Neuronal stem cell (in vitro differentiated cells): ENCODE measurements around the gene GPR39.

ENCODE experiments used
- DNase-seq: peaks from one replicate; pipeline ENCODE4 v3.0.0-alpha.2; 2013; ENCODE audit warnings: low spot score
- H2AFZ ChIP-seq: one replicate; pipeline ENCODE4 v1.6.1; 2013; ENCODE audit warnings: mild to moderate bottlenecking, low read length, inconsistent platforms
- H2AK5ac ChIP-seq: 2 replicates; pipeline ENCODE4 v1.6.1; 2013; ENCODE audit warnings: low read depth, mild to moderate bottlenecking, inconsistent platforms, low read length, moderate library complexity, mixed read lengths
- H2BK120ac ChIP-seq: 2 replicates; pipeline ENCODE4 v1.6.1; 2013; ENCODE audit warnings: low read depth, mild to moderate bottlenecking, inconsistent platforms, low read length, moderate library complexity, mixed read lengths
- H2BK12ac ChIP-seq: one replicate; pipeline ENCODE4 v1.6.1; 2013; ENCODE audit warnings: low read length, inconsistent platforms
- H2BK15ac ChIP-seq: 2 replicates; pipeline ENCODE4 v1.6.1; 2013; ENCODE audit warnings: mild to moderate bottlenecking, low read length, inconsistent platforms, mixed read lengths
- H2BK5ac ChIP-seq: one replicate; pipeline ENCODE4 v1.6.1; 2013; ENCODE audit warnings: inconsistent platforms, mild to moderate bottlenecking, low read length, moderate library complexity
- H3K14ac ChIP-seq: one replicate; pipeline ENCODE4 v1.6.1; 2013; ENCODE audit warnings: low read length, inconsistent platforms
- H3K18ac ChIP-seq: 2 replicates; pipeline ENCODE4 v1.6.1; 2013; ENCODE audit warnings: low read length, inconsistent platforms
- H3K23ac ChIP-seq: 2 replicates; pipeline ENCODE4 v1.6.1; 2013; ENCODE audit warnings: low read depth, mild to moderate bottlenecking, mixed read lengths, low read length, inconsistent platforms; ENCODE audit not compliant: poor library complexity
- H3K27ac ChIP-seq: replicated peaks from 3 replicates; pipeline ENCODE4 v1.5.1; 2013; ENCODE audit warnings: low read length, inconsistent platforms
- H3K27me3 ChIP-seq, 3 experiments: 2 replicates each; pipeline ENCODE4 v1.6.1; 2013; ENCODE audit warnings: low read length in 3 of 3, mild to moderate bottlenecking in 2 of 3, inconsistent platforms in 1 of 3, low read depth in 1 of 3, mixed read lengths in 1 of 3, moderate library complexity in 1 of 3; ENCODE audit not compliant: control insufficient read depth in 3 of 3, insufficient read depth in 3 of 3
- H3K36me3 ChIP-seq, 2 donors: replicated peaks in 1 of 2; 2 replicates each; pipeline ENCODE4 v1.6.1; 2013; ENCODE audit warnings: low read length in 2 of 2; ENCODE audit not compliant: control insufficient read depth in 2 of 2, insufficient read depth in 2 of 2
- H3K4ac ChIP-seq: 2 replicates; pipeline ENCODE4 v1.6.1; 2013; ENCODE audit warnings: inconsistent platforms, mild to moderate bottlenecking, low read length, moderate library complexity
- H3K4me1 ChIP-seq, 2 donors: 1 replicate in 1 of 2; 2 replicates in 1 of 2; pipeline ENCODE4 v1.6.1; 2013; ENCODE audit warnings: low read length in 2 of 2, low read depth in 1 of 2; ENCODE audit not compliant: control insufficient read depth in 2 of 2, insufficient read depth in 1 of 2
- H3K4me2 ChIP-seq: one replicate; pipeline ENCODE4 v1.6.1; 2013; ENCODE audit warnings: mild to moderate bottlenecking, low read length, inconsistent platforms; ENCODE audit not compliant: insufficient read depth, poor library complexity, severe bottlenecking
- H3K4me3 ChIP-seq, 2 donors: 2 replicates each; pipeline ENCODE4 v1.5.1; 2013; ENCODE audit warnings: low read length in 2 of 2, mild to moderate bottlenecking in 2 of 2, inconsistent platforms in 1 of 2, moderate library complexity in 1 of 2
- H3K79me1 ChIP-seq: one replicate; pipeline ENCODE4 v1.6.1; 2013; ENCODE audit warnings: low read depth, mild to moderate bottlenecking, inconsistent platforms, low read length, moderate library complexity
- H3K9ac ChIP-seq: one replicate; pipeline ENCODE4 v1.6.1; 2013; ENCODE audit warnings: mild to moderate bottlenecking, low read depth, low read length, inconsistent platforms; ENCODE audit not compliant: poor library complexity
- H3K9me3 ChIP-seq, 2 donors: replicated peaks in 1 of 2; 2 replicates each; pipeline versions ENCODE3 to v1.6.1; 2013; ENCODE audit warnings: low read length in 2 of 2, mild to moderate bottlenecking in 2 of 2, inconsistent platforms in 1 of 2, low read depth in 1 of 2, mixed read lengths in 1 of 2, moderate library complexity in 1 of 2; ENCODE audit not compliant: control insufficient read depth in 2 of 2, insufficient read depth in 1 of 2
- H4K8ac ChIP-seq: one replicate; pipeline ENCODE4 v1.6.1; 2013; ENCODE audit warnings: low read depth, mild to moderate bottlenecking, inconsistent platforms, low read length, moderate library complexity
- H4K91ac ChIP-seq: one replicate; pipeline ENCODE4 v1.6.1; 2013; ENCODE audit warnings: low read length, low read depth, mild to moderate bottlenecking, inconsistent platforms; ENCODE audit not compliant: poor library complexity
- WGBS, 2 donors: extraction: QIAGEN DNeasy Blood & Tissue Kit; methylation state at CpG; one replicate each; pipeline ENCODE4 v1.1.7; 2013; ENCODE audit warnings: missing lambda C conversion rate in 2 of 2, mixed read lengths in 1 of 2; ENCODE audit not compliant: insufficient read length in 2 of 2, insufficient replicate concordance in 1 of 2; ENCODE audit errors: extremely low coverage in 2 of 2; 5-methylcytosine and 5-hydroxymethylcytosine counted together

GPR39 gene

DNA sequence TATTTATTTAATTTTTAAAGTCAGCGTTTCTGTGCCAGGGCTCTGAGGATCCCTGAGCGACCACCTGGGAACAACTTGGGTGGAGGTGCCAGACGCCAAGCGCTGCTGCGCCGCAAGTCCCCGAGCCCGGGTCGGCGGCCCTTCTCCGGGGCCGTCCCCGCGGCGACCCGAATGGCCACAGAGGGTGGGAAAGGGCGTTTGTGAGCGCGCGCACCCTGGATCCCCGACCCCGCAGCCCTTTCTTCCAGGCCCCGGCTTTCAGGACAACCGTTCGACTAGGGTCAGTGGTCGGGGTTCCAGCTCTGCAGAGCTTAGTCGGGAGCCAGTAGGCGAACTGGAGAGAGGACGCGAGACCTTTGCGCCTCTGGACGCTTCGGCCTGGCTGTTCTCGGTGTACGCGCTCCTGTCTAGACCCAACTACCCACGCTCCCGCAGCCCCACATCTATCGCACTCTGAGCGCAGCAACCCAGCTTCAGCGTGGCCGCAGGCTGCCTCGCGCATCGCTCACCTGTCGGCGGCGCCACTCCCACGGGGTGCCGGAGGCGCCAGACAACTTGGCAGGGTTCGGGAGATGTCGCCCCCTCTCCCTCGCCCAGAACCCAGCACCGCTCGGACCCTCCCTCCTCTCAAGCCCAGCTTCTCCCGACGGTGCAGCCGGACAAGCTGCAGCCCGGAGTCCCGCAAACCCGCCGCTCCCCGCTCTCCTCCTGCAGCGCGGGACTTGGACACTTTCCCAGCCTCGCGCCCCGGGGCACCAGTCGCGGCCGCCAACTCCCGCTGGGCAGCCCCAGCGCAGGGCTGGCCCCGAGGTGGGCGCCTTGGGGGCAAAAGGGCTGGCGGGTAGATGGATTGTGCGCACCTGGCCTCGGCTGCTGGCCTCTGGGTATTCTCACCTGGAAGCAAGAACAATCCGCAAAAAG, 252.6 kb downstream of the GPR39 start:
- H3K9me3 ChIP-seq: no peaks in the 10 kb centered on the region
- H3K18ac ChIP-seq: peak overlapping the region; percentile 94
- H3K9ac ChIP-seq: peak overlapping the region; percentile 83
- H2AFZ ChIP-seq: peak overlapping the region; percentile 84
- no CpG with 5 or more reads among the region's 80 CpGs for WGBS, 2 donors
- no peak overlapping the region for H3K14ac ChIP-seq
- H3K23ac ChIP-seq: peak overlapping the region; percentile 37
- H2AK5ac ChIP-seq: no peak overlapping the region
- H3K4me3 ChIP-seq: peak overlapping the region; percentile 49 to 79
- no peak overlapping the region for H4K91ac ChIP-seq
- peaks cover 2 to 31% of the 10 kb centered on the region in 2 donors for H3K4me1 ChIP-seq
- no peaks in the 10 kb centered on the region for H3K79me1 ChIP-seq
- H2BK120ac ChIP-seq: no peak overlapping the region
- H3K27ac ChIP-seq: no peak overlapping the region
- H3K4ac ChIP-seq: no peak overlapping the region
- peak overlapping the region; percentile 69 for H2BK15ac ChIP-seq
- H2BK5ac ChIP-seq: no peak overlapping the region
- H3K4me2 ChIP-seq: peak overlapping the region; percentile 99
- H2BK12ac ChIP-seq: no peak overlapping the region
- peaks cover 0 to 35% of the 10 kb centered on the region in 2 donors for H3K36me3 ChIP-seq
- no peak overlapping the region for H4K8ac ChIP-seq
- DNase-seq: no peak
- H3K27me3 ChIP-seq: peaks cover 0 to 32% (median 0%) of the 10 kb centered on the region in 3 experiments

DNA sequence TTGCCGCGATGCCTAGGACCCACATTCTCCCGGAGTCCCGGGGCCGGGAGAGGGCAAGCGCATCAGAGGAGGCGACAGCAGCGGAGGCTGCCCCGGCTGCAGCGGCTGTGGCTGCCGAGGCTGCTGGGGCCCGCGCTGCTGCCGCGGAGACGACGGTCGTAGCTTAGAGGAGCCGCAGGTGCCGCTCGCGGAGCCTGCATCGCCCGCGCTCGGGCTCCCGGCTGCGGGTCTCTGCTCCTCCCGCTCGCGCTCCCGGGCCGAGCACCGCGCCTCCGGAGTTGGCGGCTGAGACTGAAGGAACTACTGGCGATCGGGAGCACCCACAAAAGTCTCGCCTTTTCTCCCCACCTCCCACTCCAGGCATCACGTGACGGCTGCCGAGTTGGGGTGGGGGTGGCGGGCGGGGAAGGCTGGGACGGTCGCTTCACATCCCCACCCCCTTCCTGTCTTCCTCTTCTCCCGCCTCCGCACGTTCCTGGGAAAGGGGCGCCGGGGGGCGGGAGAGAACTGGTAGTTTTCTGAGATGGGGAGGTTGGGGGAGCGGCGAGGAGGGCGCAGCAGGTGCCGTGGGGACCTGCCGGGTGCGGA, 253.4 kb downstream of the GPR39 start, which contains the start of gene LYPD1:
Gene LYPD1 (minus strand): TSS at position 298 of the 588 bp plus-strand sequence. CDS start 273 bp downstream, at position 25.
- peak within 1 kb of the TSS; percentile 82 for H2BK15ac ChIP-seq
- H3K23ac ChIP-seq: peak within 1 kb of the TSS; percentile 44
- H3K36me3 ChIP-seq: peaks cover 0 to 29% of the 10 kb centered on the region in 2 donors
- H2AFZ ChIP-seq: peak within 1 kb of the TSS; percentile 84
- H3K4me1 ChIP-seq: peaks cover 2 to 31% of the 10 kb centered on the region in 2 donors
- H2AK5ac ChIP-seq: no peak within 1 kb of the TSS
- H3K9ac ChIP-seq: peak within 1 kb of the TSS; percentile 83
- no CpG with 5 or more reads among the region's 59 CpGs for WGBS, 2 donors
- peaks cover 0 to 32% (median 0%) of the 10 kb centered on the region in 3 experiments for H3K27me3 ChIP-seq
- peak; percentile 44 for DNase-seq
- peak within 1 kb of the TSS; percentile 67 for H2BK5ac ChIP-seq
- H3K79me1 ChIP-seq: no peaks in the 10 kb centered on the region
- H3K9me3 ChIP-seq: no peaks in the 10 kb centered on the region
- peak within 1 kb of the TSS; percentile 94 for H3K18ac ChIP-seq
- peak within 1 kb of the TSS; percentile 49 to 79 for H3K4me3 ChIP-seq
- H2BK12ac ChIP-seq: peak within 1 kb of the TSS; percentile 66
- H3K27ac ChIP-seq: no peak within 1 kb of the TSS
- H4K91ac ChIP-seq: peak within 1 kb of the TSS; percentile 2
- peak within 1 kb of the TSS; percentile 50 for H3K14ac ChIP-seq
- no peak within 1 kb of the TSS for H3K4ac ChIP-seq
- H2BK120ac ChIP-seq: peak within 1 kb of the TSS; percentile 68
- H4K8ac ChIP-seq: no peak within 1 kb of the TSS
- H3K4me2 ChIP-seq: peak within 1 kb of the TSS; percentile 99

DNA sequence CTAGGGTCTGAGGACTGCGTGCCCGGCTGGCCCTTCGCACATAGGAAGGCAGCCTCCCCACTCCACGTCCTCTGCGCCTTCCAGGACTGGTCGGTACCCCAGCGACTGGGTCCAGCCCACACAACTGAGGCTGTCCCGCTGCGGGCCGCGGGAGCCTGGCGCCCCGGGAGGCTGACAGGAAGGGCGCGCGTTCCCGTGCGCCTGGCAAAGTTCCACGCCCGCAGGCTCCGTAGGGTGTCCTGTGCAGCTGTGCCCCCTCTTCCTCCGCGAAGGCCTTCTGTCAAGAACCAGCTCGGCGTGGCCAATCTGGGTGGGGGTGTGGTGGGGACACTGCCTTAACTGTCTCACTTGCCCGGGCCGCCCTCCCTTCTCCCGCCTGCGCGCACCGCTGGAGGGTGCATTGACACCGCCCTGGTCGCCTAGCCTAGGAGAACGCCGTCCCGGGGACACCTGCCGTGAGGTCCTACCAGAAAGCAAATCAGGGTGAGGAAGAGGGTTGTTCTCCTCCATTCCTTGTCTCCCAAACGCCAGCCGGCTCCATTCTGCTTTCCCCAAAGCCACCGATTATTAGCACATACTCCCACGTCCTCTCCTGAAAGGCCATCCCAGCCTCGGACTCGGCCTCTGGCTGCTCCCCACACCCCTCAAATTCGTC, 254.0 kb downstream of the GPR39 start:
- Histone ChIP-seq H4K8ac (no peak overlapping the region), H3K4ac (no peak overlapping the region), H4K91ac (peak overlapping the region; percentile 2), H3K4me2 (peak overlapping the region; percentile 99), H2AK5ac (no peak overlapping the region), H3K36me3 (peaks cover 0 to 28% of the 10 kb centered on the region in 2 donors), H2AFZ (peak overlapping the region; percentile 84), H2BK5ac (peak overlapping the region; percentile 67), H3K9me3 (no peaks in the 10 kb centered on the region), H2BK15ac (peak overlapping the region; percentile 82), H3K27me3 (peaks cover 0 to 32% (median 0%) of the 10 kb centered on the region in 3 experiments), H2BK120ac (peak overlapping the region; percentile 68), H3K4me1 (peaks cover 2 to 31% of the 10 kb centered on the region in 2 donors), H3K4me3 (peak overlapping the region; percentile 49 to 79), H3K14ac (peak overlapping the region; percentile 50), H3K9ac (peak overlapping the region; percentile 83), H3K18ac (peak overlapping the region; percentile 94), H3K23ac (peak overlapping the region; percentile 44), H3K79me1 (no peaks in the 10 kb centered on the region), H2BK12ac (peak overlapping the region; percentile 66), H3K27ac (no peak overlapping the region)
- WGBS, 2 donors: no CpG with 5 or more reads among the region's 44 CpGs
- peak; percentile 20 for DNase-seq
